HG02981 (cell line): Measurements from ENCODE around the gene ARNT2.

Source experiments
- ATAC-seq: cut with Tn5 transposase; IDR thresholded peaks from one replicate; pipeline ENCODE4 v1.9.1; 2021; ENCODE audit warnings: mild to moderate bottlenecking, moderate library complexity; ENCODE audit not compliant: unreplicated experiment

Gene ARNT2

DNA sequence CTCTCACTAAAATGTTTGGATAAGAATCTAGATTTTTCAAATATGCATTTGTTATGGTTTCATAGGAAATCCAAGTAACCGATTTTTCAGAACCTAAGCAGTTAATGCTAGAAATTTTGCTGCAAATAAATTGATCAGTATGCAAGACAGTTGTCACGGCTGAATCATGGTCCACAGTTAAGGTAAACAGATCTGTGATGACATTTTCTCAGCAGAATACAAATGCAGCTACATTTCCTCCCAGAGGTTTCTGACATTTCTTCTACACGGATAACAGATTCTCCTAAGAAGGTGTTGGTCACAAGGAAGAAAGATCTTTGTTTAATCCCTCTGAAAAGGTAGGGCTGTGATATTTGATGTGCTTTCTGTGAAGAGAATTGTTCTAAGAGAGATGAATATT is 36.9 kb downstream of the ARNT2 start:
- ATAC-seq = no peak

GRCh38 chr15:80441714-80442113 is 37.5 kb downstream of the ARNT2 start:
- no peak for ATAC-seq

- ATAC-seq = no peak
These were observed 38.7 kb downstream of the ARNT2 start for GRCh38 chr15:80442728-80443403.

- no peak for ATAC-seq
These were observed 40.6 kb downstream of the ARNT2 start for GRCh38 chr15:80444680-80445251.

DNA sequence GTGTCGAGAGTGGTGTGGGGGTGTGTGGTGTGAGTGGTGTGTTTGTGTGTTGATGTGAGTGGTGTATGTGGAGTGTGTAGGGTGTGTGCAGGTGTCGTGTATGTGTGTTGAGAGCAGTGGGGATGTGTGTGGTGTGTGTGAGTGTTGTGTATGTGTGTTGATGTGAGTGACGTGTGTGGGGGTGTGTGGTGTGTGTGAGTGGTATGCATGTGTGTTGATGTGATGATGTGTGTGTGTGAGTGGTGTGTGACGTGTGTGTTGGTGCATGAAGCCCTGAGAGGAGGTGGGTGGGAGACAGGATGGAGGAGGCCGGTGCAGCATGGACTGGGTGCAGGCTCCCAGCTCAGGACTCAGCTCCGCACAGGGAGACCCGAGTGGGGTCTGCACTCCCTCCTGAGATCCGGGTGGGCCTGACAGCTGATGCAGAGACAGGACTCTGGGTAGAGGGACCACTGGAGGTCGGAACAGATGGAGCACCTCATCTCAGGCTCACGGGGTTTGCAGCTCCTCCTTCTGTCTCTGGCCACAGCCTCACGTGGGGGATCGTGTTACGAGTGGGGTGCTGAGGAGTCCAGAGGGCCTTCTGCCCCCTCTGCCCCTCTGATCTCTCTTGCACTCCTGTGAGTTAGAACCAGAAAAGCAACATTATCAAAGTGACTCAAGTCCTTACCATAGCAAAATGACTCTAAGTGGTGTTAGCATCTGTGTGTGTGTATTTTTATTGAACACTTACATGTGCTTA is 41.3 kb downstream of the ARNT2 start:
- no peak for ATAC-seq

DNA sequence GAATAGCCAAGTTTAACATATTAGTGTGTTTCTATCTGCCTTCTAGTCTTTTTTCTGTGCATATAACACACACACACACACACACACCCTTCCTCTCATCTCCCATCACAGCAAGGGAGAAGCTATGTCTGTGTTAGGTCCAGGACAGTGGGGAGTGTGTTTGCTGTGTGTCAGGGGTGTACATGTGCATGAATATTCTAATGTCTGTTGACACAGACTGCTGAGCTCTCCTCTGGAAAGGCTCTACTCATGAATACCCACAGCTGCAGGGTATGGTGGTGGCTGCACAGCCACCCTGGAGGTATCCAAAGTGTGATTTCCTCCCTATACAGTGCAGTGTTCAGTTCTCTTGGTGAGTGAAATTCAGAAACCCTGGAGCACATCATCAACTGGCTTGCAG is 42.9 kb downstream of the ARNT2 start:
- no peak for ATAC-seq

- no peak for ATAC-seq
These were observed 45.6 kb downstream of the ARNT2 start for GRCh38 chr15:80449825-80450224.

DNA sequence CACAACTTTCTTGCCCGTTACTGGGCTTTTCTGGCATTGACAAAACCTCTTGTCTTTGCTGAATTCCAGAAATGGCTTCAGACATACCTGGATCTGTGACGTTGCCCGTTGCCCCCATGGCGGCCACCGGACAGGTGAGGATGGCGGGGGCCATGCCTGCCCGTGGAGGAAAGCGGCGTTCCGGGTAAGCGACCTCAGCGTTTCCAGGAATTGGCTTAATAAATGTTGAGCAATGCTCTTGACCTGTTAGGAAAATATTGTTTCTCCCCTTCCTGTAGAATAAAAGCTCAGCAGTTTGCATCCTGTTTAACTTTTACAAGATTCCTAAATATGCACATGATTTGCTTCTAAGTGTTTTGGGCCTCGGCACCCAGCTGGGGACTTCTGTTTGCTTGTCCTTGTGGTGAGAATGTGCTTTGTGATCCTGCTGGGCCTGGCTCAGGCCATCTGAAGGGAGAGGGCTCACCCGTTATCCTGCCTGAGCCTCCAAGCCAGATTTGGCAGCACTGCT is 46.7 kb downstream of the ARNT2 start:
- no peak for ATAC-seq

- ATAC-seq = no peak
These were observed 48.0 kb downstream of the ARNT2 start for GRCh38 chr15:80452166-80452565.

DNA sequence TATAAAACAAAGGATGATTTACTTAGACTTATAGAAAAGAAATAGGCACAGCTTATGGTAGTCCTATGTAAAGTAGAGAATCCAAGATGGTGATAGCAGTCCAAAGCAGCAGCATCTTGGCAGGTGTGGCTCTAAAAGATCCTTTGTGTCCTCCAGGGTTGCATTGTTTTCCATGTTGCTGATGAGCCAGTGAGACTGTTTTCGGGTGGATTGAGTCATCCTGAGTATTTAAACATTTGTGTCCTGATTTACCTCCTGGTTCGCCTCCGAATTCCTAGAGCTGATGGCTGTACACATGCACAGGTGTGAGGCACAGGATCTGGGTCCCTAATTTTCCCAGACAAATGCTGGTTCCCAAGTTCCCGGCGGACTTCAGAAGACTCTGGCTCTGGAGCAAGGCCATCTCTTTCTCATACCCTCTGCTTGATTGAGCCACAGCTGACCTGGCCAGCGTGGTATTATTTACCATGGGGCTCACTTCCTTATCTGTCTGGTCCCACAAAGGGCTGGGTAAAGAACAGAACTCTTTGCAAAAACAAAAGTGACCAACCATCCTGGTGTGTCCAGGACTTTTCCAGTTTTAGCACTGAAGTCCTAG is 51.0 kb downstream of the ARNT2 start:
- no peak for ATAC-seq

- peak; percentile 76 for ATAC-seq
These were observed 51.7 kb downstream of the ARNT2 start for GRCh38 chr15:80455668-80456442.

GRCh38 chr15:80456517-80457492 is 52.6 kb downstream of the ARNT2 start:
- ATAC-seq = no peak

DNA sequence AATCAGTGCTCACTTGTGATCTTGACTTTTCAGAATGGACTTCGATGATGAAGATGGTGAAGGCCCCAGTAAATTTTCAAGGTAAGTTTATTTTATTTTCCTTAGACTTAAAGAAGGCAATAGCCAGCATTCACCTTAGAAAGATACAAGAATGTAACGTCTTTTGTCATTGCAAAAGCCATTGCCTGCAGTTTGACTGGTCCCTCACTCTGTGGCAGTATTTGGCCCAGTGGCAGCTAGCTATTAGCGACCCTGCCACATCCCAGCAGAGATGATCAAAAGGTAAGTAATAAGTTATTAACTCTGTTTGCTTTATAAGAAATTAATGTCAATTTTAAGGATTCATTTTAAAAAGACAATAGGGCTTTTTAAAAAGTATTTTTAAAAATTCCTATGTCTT is 53.7 kb downstream of the ARNT2 start:
- no peak for ATAC-seq

GRCh38 chr15:80458580-80458979 is 54.4 kb downstream of the ARNT2 start:
- ATAC-seq = no peak

DNA sequence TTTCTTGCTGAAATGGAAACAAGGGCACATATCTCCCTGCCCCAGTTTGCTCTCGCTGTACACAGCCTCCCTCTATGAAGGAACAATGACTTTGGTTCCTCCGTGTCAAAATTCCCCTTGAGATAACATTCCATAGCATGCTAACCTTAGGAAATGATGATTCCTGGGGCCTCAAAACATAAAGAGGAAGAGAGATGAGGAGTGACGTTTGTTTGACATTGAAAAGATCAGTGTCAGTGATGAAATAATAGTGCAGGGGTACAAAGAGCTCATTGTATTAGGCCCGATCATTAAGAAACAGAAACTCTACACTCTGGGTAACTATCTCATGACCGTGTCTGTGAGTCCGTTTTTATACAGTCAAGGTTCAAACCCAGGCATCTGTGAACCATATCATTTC is 55.2 kb downstream of the ARNT2 start:
- no peak for ATAC-seq

- ATAC-seq = no peak
These were observed 55.6 kb downstream of the ARNT2 start for GRCh38 chr15:80459818-80460217.

DNA sequence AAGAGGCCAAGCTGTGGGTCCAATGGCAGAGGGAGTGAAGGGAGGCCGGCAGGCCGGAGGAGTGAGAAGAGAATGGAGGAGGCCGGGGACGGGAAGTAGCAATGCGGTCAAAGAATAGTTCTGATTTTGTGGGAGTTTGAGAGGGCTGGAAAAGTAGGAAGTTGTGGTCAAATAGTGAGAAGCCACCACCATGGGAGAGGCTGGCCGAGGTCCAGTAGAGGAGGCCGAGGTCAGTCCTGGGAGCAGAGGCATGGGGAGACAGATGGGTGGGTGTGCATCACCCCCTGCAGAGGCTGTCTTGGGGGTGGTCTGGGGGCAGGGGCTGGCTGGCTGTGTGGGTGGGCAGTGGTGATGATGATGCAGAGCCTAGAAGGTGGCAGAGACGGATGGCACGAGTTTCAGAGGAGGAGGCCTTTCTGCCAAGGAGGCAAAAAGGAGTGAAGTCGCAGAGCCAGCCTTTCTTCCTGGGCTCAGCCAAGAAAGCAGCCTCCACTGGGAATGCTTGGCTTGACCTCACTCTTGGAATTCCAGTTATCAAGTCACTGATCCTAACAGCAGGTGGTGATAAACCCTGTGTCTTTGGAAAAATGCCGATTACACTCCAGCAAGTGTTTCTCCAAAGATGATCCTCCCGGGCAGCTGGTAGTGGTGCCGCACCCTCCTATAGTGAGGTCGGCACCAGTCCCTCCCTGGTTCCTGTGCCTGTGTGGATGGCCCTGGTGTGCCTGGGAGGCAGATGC is 57.3 kb downstream of the ARNT2 start:
- ATAC-seq = no peak

- no peak for ATAC-seq
These were observed 57.9 kb downstream of the ARNT2 start for GRCh38 chr15:80462111-80462510.
